Motor neuron (in vitro differentiated cells): Measurements from ENCODE around the gene PTOV1. TPM values are rescaled to one million over a fixed set of nuclear protein-coding genes. Genes with fewer than 3 reads are reported as not detected.
A peak's percentile ranks its signal among the peaks of the same experiment; 100 is the strongest.

Source experiments
- ATAC-seq, 8 experiments: fragments of 200-7000 bp; cut with Tn5 transposase; replicated peaks in 6 of 8; 2 replicates each; pipeline ENCODE4 v1.8.0; 2021; ENCODE audit warnings: mild to moderate bottlenecking in 8 of 8, moderate library complexity in 8 of 8
- H3K27ac ChIP-seq, 2 donors: fragments of 250-450 bp; sonication (Bioruptor Pico); 2 replicates each; pipeline ENCODE4 v1.9.0; 2021; ENCODE audit warnings: antibody characterized with exemption in 2 of 2, mild to moderate bottlenecking in 2 of 2, moderate library complexity in 1 of 2
- H3K4me1 ChIP-seq, 2 donors: fragments of 250-450 bp; sonication (Bioruptor Pico); replicated peaks in 1 of 2; 2 replicates each; pipeline ENCODE4 v1.6.1; 2021; ENCODE audit warnings: antibody characterized with exemption in 2 of 2, mild to moderate bottlenecking in 2 of 2, moderate library complexity in 1 of 2
- H3K4me3 ChIP-seq, 5 donors: fragments of 250-450 bp; sonication (Bioruptor Pico); 2 replicates each; pipeline ENCODE4 v1.9.0; 2021; ENCODE audit warnings: antibody characterized with exemption in 5 of 5, mild to moderate bottlenecking in 5 of 5, moderate library complexity in 4 of 5
- WGBS, 10 experiments: fragments of 450-650 bp; shearing (Covaris generic); methylation state at CpG; one replicate each; pipeline ENCODE4 v1.0.0; 2022; 5-methylcytosine and 5-hydroxymethylcytosine counted together
- in situ Hi-C, 9 experiments: fragments of 400-800 bp; cut with MboI; loops; one replicate each; pipeline ENCODE4 v1.15.0; 2021; ENCODE audit warnings: low sequenced_read_pairs in 9 of 9, low pct_unique_long_range_greater_than_20kb in 2 of 9; ENCODE audit not compliant: unreplicated experiment in 9 of 9
- total RNA-seq, 8 experiments: library from RNA; unstranded; fragments of 300-600 nt; gene quantifications; 2 replicates each; pipeline versions ENCODE4 v1.2.3 to v1.2.4, GENCODE V29; 2022

The PTOV1 gene
- total RNA-seq, 8 experiments from 2014 or later = 60.1 to 215 (median 135) TPM

DNA sequence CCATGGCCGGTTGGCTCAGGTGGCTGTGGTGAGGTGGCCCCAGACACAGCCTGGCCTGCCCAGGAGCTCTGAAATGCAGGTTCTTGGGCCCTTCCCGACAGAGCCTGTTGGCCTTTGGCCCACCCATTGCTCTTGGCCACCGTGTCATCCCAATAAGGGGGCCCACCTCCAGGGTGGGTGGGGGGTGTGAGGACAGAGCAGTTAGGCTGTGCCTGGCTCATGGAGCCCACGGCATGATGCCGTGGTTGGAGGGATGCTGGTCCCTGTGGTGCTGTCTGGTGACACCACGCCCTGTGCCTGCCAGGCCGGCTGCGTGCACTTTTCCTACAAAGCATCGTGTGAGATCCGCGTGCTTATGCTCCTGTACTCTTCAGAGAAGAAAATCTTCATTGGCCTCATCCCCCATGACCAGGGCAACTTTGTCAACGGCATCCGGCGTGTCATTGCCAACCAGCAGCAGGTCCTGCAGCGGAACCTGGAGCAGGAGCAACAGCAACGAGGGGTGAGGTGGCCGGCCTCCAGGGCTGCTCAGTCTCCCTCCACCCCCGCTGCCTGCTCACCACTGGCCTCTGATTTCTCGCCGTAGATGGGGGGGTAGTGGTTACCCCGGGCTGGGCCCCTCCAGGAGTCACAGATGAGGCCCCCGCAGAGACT, 8.8 kb downstream of the PTOV1 start:
- Histone ChIP-seq H3K27ac (no peak overlapping the region), H3K4me3 (no peak overlapping the region), H3K4me1 (peaks cover 0 to 5% of the 10 kb centered on the region in 2 donors)
- ATAC-seq = peak in 4 of 8 experiments; percentile 4 to 9 (median 6)
- 60 to 100% (median 94%) methylated on average over 1 to 11 of the region's 22 CpGs; no CpG with 5 or more reads in 6 of the 10 experiments for WGBS, 10 experiments
- in situ Hi-C loops = no loop called here

DNA sequence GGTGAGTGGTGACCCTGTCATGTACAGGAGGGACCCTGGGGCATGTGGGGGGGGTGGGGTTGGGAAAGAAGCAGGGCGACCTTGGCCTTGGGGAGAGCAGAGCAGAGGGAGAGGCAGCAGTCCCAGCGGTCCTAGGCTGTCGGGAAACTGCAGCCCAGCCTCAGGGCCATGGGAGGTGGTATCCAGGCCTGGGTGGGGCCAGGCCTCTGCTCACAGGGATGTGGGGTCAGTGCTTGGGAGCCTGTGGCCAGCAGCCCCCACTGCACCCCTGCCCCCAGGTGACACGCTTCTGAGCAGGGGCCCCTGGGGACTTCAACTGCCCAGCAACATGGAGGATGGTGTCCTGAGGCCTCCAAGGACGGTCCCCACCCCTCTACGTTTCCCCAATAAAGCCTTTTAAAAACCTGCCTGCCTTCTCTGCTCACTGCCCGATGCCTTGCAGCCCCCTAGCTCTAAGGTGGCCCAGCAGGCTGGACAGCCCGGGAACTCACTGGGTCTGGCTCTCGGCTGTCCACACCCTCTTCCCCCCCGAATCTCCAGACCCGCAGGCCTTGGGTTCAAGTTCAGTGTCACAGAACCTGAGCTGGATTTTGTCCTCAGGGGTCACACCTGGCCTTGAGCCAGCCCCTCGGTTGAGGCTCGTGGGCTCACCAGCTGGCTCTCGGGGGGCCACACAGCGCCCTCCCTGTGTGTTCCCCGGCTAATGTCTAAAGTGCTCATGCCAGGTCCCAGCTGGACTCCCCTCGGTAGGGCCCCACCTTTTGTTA, 9.6 kb downstream of the PTOV1 start:
- Histone ChIP-seq H3K4me1 (peaks cover 1 to 7% of the 10 kb centered on the region in 2 donors), H3K4me3 (no peak overlapping the region), H3K27ac (peak overlapping the region in 1 of 2 donors; percentile 41)
- 53 to 93% (median 83%) methylated on average over 1 to 8 of the region's 17 CpGs; no CpG with 5 or more reads in 5 of the 10 experiments for WGBS, 10 experiments
- peak in 6 of 8 experiments; percentile 2 to 21 (median 11) for ATAC-seq
- in situ Hi-C loops = no loop called here

DNA sequence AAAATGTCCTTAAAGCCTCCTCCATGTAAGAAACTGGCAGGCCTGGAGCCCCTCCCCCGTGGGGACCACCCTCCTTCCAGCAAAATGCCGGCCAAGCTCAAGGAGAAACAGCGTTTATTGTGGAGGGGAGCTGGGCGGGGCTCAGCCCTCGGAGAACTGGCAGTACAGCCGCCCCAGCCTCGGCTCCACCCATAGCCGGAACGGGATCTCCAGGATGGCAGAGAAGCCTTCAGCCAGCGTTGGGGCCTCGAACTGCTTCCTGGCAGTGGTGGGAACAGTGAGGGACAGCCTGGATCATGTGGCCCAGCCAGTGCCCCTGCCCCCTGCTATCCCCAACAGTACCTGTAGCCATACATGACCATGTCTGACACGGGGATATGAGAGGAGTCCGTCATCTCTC, 10.1 kb downstream of the PTOV1 start:
- peaks cover 7 to 13% of the 10 kb centered on the region in 2 donors for H3K4me1 ChIP-seq
- in situ Hi-C loops = no loop called here
- 27 to 40% (median 33%) methylated on average over 1 to 3 of the region's 13 CpGs; no CpG with 5 or more reads in 7 of the 10 experiments for WGBS, 10 experiments
- peak; percentile 5 to 43 (median 29) for ATAC-seq
- H3K4me3 ChIP-seq = no peak overlapping the region
- H3K27ac ChIP-seq = peak overlapping the region in 1 of 2 donors; percentile 41

DNA sequence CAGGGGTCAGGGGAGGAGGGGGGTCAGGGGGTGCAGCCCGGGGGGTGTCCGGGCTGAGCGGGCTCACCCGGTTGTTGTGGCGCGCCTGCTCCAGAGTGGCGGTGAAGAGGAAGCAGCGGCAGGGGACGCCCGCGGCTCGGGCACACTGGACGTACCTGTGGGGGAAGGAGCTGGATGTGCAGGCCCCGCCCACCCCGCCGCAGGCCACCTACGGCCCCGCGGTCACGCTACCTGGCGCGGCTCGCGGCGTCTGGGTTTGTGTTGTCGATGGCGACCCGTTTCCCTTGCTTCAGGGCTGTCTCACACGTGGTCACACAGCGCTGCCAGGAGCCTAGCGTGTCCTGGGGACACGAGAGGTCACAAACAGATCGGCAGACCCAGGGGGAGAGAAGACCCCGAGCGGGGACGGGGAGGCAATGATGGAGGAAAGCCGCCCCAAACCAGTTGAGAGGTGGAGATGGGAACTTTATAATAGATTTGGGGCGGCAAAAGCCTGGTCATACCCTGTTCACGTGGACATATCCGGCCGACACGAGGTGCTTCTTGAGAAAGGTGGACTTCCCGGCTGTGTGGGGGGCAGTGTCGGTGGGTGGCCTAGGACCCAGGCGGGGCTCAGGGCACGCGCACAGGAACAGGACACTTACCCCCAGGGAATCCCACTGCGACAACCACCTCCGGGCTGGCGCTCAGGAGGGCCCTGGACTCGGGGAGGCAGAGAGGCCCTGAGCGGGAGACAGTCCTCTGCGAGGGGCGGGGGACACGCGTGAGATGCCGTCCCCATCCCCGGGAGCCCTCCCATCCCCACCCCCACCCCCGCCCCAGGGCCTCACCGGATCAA, 10.8 kb downstream of the PTOV1 start:
- peak in 1 of 8 experiments; percentile 0 for ATAC-seq
- WGBS, 10 experiments = 60 to 100% (median 90%) methylated on average over 2 to 5 of the region's 60 CpGs; no CpG with 5 or more reads in 5 of the 10 experiments
- in situ Hi-C loops = no loop called here
- Histone ChIP-seq H3K4me1 (peaks cover 11 to 16% of the 10 kb centered on the region in 2 donors), H3K4me3 (no peak overlapping the region), H3K27ac (no peak overlapping the region)

DNA sequence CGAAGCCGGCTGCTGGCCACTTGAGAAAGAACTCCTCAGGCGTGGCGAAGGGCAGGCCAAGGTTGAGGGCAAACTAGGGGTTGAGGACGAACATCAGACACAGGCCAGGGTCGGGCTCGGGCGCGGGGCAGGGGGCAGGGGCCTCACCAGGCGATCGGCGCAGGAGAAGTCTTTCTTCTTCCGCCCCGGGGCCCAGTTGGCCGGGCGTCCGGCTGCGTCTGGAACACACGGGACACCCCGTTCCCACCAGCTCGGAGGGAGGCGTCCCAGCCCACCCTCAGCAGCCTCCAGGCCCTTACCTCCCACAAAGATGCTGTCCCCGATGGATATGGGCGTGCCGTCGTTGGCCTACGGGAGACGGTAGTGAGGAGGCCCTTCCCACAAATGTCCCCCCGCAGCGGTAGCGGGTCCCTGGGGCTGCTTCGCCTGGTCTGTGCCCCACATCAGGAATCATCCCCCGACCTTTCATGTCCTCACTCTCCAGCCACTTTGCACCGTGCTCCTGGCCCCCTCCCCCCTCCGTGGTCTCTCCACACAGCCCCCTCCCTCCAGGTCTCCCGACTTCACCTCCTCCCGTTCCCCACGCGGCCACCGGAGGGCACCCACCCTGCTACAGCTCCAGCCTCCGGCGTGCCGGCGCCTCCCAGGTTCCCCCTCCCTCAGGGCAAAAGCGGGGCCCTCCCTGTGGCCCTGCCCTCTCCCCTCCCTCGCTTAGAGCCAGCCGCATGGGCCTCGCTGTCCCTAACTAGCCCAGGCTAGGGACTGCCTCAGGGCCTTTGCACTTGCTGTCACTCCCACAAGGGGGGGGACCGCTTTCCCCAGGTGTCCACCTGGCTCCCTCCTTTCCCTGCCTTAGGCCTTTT, 11.7 kb downstream of the PTOV1 start:
- peaks cover 11 to 16% of the 10 kb centered on the region in 2 donors for H3K4me1 ChIP-seq
- WGBS, 10 experiments = no CpG with 5 or more reads among the region's 49 CpGs
- no peak for ATAC-seq
- no peak overlapping the region for H3K27ac ChIP-seq
- H3K4me3 ChIP-seq = no peak overlapping the region
- in situ Hi-C loops = no loop called here

DNA sequence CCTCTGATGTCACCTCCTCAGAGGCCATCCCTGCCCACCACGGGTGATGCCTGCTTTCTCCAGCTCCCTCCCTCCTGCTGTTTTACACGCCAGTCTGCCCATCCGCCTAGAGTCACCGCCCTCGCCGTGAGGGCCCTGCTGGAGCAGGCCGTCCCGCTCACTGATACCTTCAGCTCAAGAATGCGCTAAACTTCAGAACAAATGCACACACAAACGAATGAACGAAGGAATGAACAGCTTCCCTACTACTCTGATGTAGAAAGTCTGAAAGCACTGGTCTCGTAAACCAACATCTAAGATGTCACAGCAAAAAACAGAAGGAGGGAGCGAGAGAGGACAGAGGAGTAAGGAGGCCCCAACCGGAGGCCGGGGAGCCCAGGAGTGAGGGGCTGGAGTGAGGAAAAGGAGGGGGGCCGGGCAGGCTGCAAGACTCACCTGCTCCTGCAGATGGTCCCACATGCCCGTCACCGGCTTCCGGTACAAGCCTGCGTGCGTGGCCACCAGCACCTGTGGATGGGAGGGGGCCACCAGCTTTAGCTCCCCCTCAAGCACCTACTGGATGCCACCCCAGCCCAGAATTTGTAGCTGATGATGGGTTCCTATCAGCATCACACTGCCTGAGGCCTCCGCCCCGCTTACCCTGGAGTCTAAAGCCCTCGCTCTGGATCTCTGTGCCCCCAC, 12.4 kb downstream of the PTOV1 start:
- no peak for ATAC-seq
- Histone ChIP-seq H3K4me3 (no peak overlapping the region), H3K27ac (no peak overlapping the region), H3K4me1 (peaks cover 11 to 16% of the 10 kb centered on the region in 2 donors)
- 50 to 100% (median 92%) methylated on average over 1 to 12 of the region's 24 CpGs; no CpG with 5 or more reads in 4 of the 10 experiments for WGBS, 10 experiments
- in situ Hi-C loops = no loop called here

DNA sequence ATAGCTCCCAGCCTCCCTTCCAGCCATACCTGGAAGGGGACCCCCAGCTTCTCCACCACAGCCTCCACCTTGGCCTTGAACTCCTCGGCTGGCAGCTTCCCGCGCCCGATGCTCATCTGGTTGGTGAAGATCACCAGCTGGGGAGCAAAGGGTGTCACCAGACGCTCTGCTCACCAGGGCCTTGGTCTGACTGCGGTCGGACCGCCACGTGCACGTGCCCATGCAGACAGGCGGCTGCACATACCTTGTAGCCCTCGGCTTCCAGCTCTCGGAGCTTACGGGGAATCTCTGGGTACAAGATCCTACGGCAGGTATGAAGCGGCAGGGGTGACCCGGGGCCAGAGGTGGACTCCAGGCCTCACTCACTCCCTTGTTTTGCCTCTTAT, 13.0 kb downstream of the PTOV1 start:
- no peak overlapping the region for H3K4me3 ChIP-seq
- in situ Hi-C loops = no loop called here
- WGBS, 10 experiments = 90 to 100% (median 95%) methylated on average over 1 to 11 of the region's 17 CpGs; no CpG with 5 or more reads in 6 of the 10 experiments
- no peak overlapping the region for H3K27ac ChIP-seq
- peaks cover 11 to 19% of the 10 kb centered on the region in 2 donors for H3K4me1 ChIP-seq
- ATAC-seq = no peak

DNA sequence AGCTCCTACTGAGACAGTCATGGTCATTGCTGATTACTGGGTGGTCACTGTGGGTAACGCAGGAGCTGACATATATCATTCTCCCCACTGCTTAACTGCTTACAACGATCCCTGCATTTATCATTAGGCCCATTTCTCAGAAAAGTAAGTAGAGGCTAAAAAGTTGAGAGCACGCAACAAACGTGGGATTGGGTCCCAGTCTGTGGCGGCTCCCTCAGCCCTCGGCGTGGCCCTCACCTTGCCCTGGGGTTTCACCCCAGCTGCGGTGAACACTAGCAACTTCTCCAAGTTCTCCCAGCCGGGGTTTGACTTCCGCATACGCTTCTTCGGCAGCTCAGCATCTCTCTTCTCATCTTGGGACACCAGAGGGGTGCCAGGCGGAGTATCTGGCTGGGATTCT, 13.9 kb downstream of the PTOV1 start:
- H3K4me3 ChIP-seq = peak overlapping the region in 1 of 5 donors; percentile 98

DNA sequence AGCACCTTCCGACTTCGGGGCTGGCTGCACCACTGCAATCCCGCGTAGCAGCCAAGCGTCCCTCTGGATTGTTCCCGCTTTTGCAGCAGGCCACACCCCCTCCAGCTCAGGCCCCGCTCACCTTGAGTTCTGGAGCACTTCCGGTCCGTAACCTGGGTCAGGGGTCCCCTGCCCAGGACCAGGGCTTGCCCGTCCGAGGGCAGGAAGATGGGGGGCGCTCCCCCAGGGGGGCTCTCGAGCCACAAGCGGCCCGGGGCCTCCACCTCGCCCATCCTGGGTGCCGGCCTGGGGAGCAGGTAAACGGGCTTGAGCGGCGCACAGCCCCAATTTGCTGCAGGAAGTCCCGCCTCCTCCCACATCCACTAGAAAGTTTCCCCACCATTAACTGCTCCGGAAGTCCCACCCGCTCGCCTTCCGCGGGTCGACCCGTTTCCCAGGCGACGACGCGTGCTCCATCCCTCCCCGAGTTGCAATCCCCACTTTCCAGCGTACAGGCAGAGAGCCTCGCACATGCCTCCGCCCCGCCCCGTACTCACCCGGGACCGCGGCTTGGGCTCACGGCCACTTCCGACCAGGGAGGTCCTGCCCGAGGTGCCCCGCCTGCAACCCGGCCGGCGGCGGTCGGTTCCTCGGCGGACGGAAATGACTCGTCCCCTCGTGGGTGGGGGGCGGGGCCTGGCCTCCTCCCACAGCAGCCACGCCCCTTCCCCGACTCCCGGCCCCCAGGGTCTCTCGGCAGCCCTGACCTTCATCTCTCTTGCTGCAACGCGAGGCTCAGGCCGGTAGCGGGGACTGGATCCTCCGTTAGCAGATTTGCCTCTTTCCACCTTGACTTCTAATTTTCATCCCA, 16.2 kb downstream of the PTOV1 start, which contains the start of gene PNKP:
PNKP (minus strand) TSS at position 644 of the 850 bp plus-strand sequence; CDS start at position 272, 372 bp downstream.
- H3K4me1 ChIP-seq = peaks cover 15 to 18% of the 10 kb centered on the region in 2 donors
- ATAC-seq = peak; percentile 44 to 61 (median 55)
- peak within 1 kb of the TSS; percentile 89 to 94 for H3K27ac ChIP-seq
- in situ Hi-C loops = no loop called here
- peak within 1 kb of the TSS; percentile 97 to 100 (median 98) for H3K4me3 ChIP-seq
- 0 to 7% (median 2%) methylated on average over 3 to 16 of the region's 65 CpGs; no CpG with 5 or more reads in 1 of the 10 experiments for WGBS, 10 experiments

More for the DNA sequence above, 13.9 kb downstream of the PTOV1 start:
- ATAC-seq = no peak
- peaks cover 11 to 20% of the 10 kb centered on the region in 2 donors for H3K4me1 ChIP-seq
- no peak overlapping the region for H3K27ac ChIP-seq
- in situ Hi-C loops = no loop called here
- 80 to 100% (median 85%) methylated on average over 1 to 6 of the region's 13 CpGs; no CpG with 5 or more reads in 4 of the 10 experiments for WGBS, 10 experiments

DNA sequence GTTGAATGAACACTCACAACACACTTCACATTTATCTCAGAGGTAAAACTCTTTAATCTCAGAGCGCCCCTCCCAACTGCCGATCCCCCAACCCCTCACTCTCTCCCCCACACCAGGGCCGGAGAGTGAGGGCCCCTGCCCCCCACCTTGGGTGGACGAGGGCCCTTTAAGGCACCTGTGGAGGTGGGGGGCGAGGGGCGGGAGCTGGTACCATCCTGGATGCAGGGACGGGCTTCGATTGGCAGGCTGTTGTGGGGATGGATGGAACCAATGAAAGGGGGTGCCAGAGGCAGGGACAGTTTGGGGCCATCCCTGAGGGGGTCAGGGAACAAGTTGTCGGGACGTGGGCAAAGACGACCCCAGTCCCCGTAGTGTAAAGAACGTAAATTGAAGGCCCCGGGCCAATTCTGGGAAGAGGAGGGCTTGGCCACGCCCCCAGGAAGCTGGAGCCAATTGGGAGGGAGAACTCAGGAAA, 18.1 kb downstream of the PTOV1 start:
- 0 to 2% (median 0%) methylated on average over 1 to 6 of the region's 15 CpGs; no CpG with 5 or more reads in 6 of the 10 experiments for WGBS, 10 experiments
- peaks cover 15 to 18% of the 10 kb centered on the region in 2 donors for H3K4me1 ChIP-seq
- peak in 7 of 8 experiments; percentile 0 to 16 (median 2) for ATAC-seq
- peak overlapping the region; percentile 66 to 75 for H3K27ac ChIP-seq
- peak overlapping the region; percentile 25 to 40 (median 35) for H3K4me3 ChIP-seq
- in situ Hi-C loops = no loop called here
